ENCODE measurements around the gene SCGB1A1.

The SCGB1A1 gene

DNA sequence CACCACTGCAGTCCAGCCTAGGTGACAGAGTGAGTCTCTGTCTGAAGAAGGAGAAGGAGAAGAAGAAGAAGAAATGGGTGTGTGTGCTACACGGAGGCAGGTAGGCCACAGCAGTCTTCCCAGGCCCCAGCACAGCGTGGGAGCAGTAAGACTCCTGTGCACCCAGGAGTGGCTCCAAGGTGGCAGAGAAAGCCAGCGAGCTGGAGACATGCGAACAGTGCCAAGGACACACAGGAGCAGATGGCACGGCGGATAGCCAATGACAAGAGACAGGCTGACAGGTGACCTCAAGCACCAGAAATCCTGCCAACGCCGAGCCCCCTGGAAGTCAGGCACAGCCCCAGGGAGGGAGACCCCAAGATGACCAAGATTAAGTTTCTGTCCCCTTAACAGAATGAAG is 9.0 kb upstream of the SCGB1A1 start:
- Histone ChIP-seq H3K27me3 (replicated peaks; ENCODE audit: control insufficient read depth, insufficient read depth, low read length) (peaks cover 1% of the 10 kb centered on the region), H3K36me3 (ENCODE audit: control insufficient read depth, insufficient read depth, low read length) (no peaks in the 10 kb centered on the region), H3K4me3 (replicated peaks; ENCODE audit: low read depth, low read length) (no peak overlapping the region)
- TF ChIP-seq, protein P1, sequence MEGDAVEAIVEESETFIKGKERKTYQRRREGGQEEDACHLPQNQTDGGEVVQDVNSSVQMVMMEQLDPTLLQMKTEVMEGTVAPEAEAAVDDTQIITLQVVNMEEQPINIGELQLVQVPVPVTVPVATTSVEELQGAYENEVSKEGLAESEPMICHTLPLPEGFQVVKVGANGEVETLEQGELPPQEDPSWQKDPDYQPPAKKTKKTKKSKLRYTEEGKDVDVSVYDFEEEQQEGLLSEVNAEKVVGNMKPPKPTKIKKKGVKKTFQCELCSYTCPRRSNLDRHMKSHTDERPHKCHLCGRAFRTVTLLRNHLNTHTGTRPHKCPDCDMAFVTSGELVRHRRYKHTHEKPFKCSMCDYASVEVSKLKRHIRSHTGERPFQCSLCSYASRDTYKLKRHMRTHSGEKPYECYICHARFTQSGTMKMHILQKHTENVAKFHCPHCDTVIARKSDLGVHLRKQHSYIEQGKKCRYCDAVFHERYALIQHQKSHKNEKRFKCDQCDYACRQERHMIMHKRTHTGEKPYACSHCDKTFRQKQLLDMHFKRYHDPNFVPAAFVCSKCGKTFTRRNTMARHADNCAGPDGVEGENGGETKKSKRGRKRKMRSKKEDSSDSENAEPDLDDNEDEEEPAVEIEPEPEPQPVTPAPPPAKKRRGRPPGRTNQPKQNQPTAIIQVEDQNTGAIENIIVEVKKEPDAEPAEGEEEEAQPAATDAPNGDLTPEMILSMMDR (IDR thresholded peaks at IDR 0.05; ENCODE audit: insufficient read depth, low read length, poor library complexity, severe bottlenecking) = no peak
- DNase-seq (ENCODE audit: extremely low read depth, insufficient read length) = no peak

DNA sequence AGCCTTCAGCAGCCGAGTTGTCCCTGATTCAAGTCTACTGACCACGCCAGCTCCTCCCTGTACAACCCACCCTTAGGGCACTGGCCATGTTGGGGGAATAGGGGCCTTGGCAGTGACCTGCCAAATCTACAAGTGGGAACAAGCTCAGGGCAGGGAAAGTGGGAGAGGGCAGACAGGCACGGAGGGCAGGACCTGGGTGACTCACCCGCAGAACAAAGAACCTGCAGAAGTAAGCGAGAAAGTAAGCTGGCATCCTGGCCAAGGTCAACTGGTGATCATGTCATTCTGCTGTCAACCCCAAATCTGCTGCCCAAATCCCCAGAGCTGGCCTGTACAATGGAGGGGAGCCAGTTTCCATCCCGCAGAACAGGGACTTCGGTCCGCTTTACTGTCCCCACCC is 7.9 kb upstream of the SCGB1A1 start:
- TF ChIP-seq, protein P1 (IDR thresholded peaks at IDR 0.05; ENCODE audit: insufficient read depth, low read length, poor library complexity, severe bottlenecking) = no peak

DNA sequence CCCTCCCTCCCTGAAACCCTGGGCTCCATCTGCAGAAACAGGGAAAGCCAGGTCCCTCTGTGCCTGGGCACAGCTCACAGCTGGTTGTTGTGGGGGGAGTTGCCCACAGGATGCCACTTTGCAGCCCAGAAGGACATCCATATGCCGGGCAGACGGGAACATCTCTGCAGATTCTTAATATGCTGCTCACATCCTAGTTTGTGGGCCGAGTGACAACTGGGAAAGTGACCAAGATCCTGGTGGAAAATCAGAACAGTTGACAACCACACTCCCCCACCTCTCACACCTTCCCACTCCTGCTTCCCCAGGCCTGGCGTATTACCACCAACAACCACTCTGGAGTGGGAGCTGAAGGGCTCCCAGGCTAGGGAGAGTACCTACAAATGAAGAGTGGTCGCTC is 7.3 kb upstream of the SCGB1A1 start:
- TF ChIP-seq, protein P1 (IDR thresholded peaks at IDR 0.05; ENCODE audit: insufficient read depth, low read length, poor library complexity, severe bottlenecking) = no peak
- Histone ChIP-seq H3K4me3 (replicated peaks; ENCODE audit: low read depth, low read length) (no peak overlapping the region), H3K36me3 (ENCODE audit: control insufficient read depth, insufficient read depth, low read length) (no peaks in the 10 kb centered on the region), H3K27me3 (replicated peaks; ENCODE audit: control insufficient read depth, insufficient read depth, low read length) (no peaks in the 10 kb centered on the region; the same call in 1 of the 2 replicates)
- no peak for DNase-seq (ENCODE audit: extremely low read depth, insufficient read length)

More for the DNA sequence above, 7.9 kb upstream of the SCGB1A1 start:
- DNase-seq (ENCODE audit: extremely low read depth, insufficient read length) = no peak
- H3K27me3 ChIP-seq (replicated peaks; ENCODE audit: control insufficient read depth, insufficient read depth, low read length) = peaks cover under 1% of the 10 kb centered on the region; the same call in 1 of the 2 replicates
- no peaks in the 10 kb centered on the region for H3K36me3 ChIP-seq (ENCODE audit: control insufficient read depth, insufficient read depth, low read length)
- no peak overlapping the region for H3K4me3 ChIP-seq (replicated peaks; ENCODE audit: low read depth, low read length)

DNA sequence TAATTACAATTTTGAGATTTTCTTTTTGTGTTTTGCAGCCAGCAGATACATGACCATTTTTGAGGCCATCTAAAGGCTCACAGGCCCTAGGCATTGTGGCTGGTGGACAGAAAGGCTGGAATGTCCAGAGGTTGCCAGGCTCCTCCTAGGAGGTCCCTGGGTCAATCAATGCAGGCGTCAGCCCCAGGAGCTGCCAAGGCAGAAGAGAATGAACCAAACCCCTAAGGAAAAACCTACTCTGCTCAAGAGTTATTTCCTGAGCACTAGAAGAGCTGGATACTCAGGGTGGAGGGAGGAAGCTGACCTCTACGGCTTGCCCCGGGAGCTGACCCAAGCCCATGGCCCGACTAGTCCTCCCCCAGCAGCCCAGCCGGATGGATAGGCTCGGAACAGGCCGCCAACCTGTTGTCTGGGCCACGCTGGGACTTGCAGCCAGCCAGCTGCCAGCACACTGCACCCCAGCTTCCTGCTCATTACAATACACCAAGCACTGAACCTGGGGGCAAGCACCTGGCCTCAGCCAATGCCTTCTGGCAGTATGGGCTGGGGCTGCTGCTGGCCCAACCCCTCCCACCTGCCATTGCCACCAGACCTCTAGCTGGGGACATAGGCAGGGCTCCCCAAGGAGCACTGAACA is 5.7 kb upstream of the SCGB1A1 start:
- no peaks in the 10 kb centered on the region; the same call in 1 of the 2 replicates for H3K27me3 ChIP-seq (replicated peaks; ENCODE audit: control insufficient read depth, insufficient read depth, low read length)
- TF ChIP-seq, protein P1 (IDR thresholded peaks at IDR 0.05; ENCODE audit: insufficient read depth, low read length, poor library complexity, severe bottlenecking) = no peak
- H3K36me3 ChIP-seq (ENCODE audit: control insufficient read depth, insufficient read depth, low read length) = no peaks in the 10 kb centered on the region
- no peak overlapping the region for H3K4me3 ChIP-seq (replicated peaks; ENCODE audit: low read depth, low read length)
- no peak for DNase-seq (ENCODE audit: extremely low read depth, insufficient read length)

DNA sequence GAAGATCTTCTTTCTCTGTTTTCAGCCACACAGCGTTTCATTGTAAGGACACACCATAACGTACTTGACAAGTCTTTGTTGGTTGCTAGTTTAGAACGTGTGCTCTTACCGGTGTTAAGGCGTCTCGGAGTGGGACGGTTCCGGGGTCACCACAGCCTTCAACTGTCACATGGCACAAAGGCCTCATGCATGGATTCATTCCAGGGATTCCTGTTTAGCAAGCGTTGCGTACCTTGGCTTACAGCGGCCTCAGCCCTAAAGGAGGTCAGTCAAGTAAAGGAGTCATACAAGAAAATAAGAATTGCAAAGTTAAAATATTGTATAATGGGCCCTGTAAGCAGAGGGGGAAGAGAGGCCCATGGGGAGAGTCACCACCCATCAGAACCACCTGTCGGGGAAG is 2.2 kb upstream of the SCGB1A1 start:
- Histone ChIP-seq H3K36me3 (ENCODE audit: control insufficient read depth, insufficient read depth, low read length) (no peaks in the 10 kb centered on the region), H3K4me3 (replicated peaks; ENCODE audit: low read depth, low read length) (no peak overlapping the region), H3K27me3 (replicated peaks; ENCODE audit: control insufficient read depth, insufficient read depth, low read length) (no peaks in the 10 kb centered on the region; the same call in 1 of the 2 replicates)
- DNase-seq (ENCODE audit: extremely low read depth, insufficient read length) = no peak
- TF ChIP-seq, protein P1 (IDR thresholded peaks at IDR 0.05; ENCODE audit: insufficient read depth, low read length, poor library complexity, severe bottlenecking) = no peak

Data from GM06990 (cell line).